H9 (cell line): Measurements from ENCODE around the gene HIGD2A. TPM values are rescaled to one million over a fixed set of nuclear protein-coding genes. Genes with fewer than 3 reads are reported as not detected.

Experiments used
- DNase-seq: peaks from one replicate; pipeline ENCODE4 v3.0.0-alpha.2; 2017
- H2AFZ ChIP-seq: one replicate; pipeline ENCODE4 v1.6.1; 2013; ENCODE audit warnings: mild to moderate bottlenecking, low read length, control low read depth, moderate library complexity
- H2AK5ac ChIP-seq: 2 replicates; pipeline ENCODE4 v1.6.1; 2013; ENCODE audit warnings: low read length, control low read depth, mixed read lengths; ENCODE audit not compliant: insufficient read length
- H2BK120ac ChIP-seq: one replicate; pipeline ENCODE4 v1.6.1; 2013; ENCODE audit warnings: low read depth, mild to moderate bottlenecking, low read length, control low read depth, inconsistent platforms; ENCODE audit not compliant: poor library complexity, severe bottlenecking
- H2BK12ac ChIP-seq: 2 replicates; pipeline ENCODE4 v1.6.1; 2013; ENCODE audit warnings: low read length, control low read depth, mixed read lengths, low read depth; ENCODE audit not compliant: insufficient read length
- H2BK15ac ChIP-seq: 2 replicates; pipeline ENCODE4 v1.6.1; 2013; ENCODE audit warnings: low read depth, low read length, control low read depth
- H2BK20ac ChIP-seq: one replicate; pipeline ENCODE4 v1.6.1; 2013; ENCODE audit warnings: low read depth, mild to moderate bottlenecking, low read length, control low read depth, inconsistent platforms; ENCODE audit not compliant: poor library complexity, severe bottlenecking
- H2BK5ac ChIP-seq: 2 replicates; pipeline ENCODE4 v1.6.1; 2013; ENCODE audit warnings: low read length, control low read depth, mixed read lengths; ENCODE audit not compliant: insufficient read length
- H3K14ac ChIP-seq: 2 replicates; pipeline ENCODE4 v1.6.1; 2013; ENCODE audit warnings: low read length, control low read depth; ENCODE audit not compliant: insufficient read depth
- H3K18ac ChIP-seq: 2 replicates; pipeline ENCODE4 v1.6.1; 2013; ENCODE audit warnings: low read depth, mild to moderate bottlenecking, mixed read lengths, low read length, control low read depth; ENCODE audit not compliant: insufficient read length
- H3K23ac ChIP-seq: 2 replicates; pipeline ENCODE4 v1.6.1; 2013; ENCODE audit warnings: low read length, control low read depth, mixed read lengths, low read depth; ENCODE audit not compliant: insufficient read length
- H3K23me2 ChIP-seq: 2 replicates; pipeline ENCODE4 v1.6.1; 2013; ENCODE audit warnings: low read depth, mild to moderate bottlenecking, mixed read lengths, low read length, control low read depth; ENCODE audit not compliant: insufficient read length, poor library complexity, severe bottlenecking
- H3K27ac ChIP-seq: 2 replicates; pipeline ENCODE4 v1.5.1; 2013; ENCODE audit warnings: low read length, control low read depth, mixed read lengths, low read depth; ENCODE audit not compliant: insufficient read length
- H3K27me3 ChIP-seq: 2 replicates; pipeline ENCODE4 v1.6.1; 2013; ENCODE audit warnings: low read length, control low read depth, inconsistent platforms; ENCODE audit not compliant: insufficient read depth
- H3K4ac ChIP-seq: 2 replicates; pipeline ENCODE4 v1.6.1; 2013; ENCODE audit warnings: low read depth, mild to moderate bottlenecking, control low read depth, inconsistent platforms, low read length, moderate library complexity
- H3K4me1 ChIP-seq: 2 replicates; pipeline ENCODE4 v1.6.1; 2013; ENCODE audit warnings: low read length, control low read depth, inconsistent platforms; ENCODE audit not compliant: insufficient read depth
- H3K4me2 ChIP-seq: 2 replicates; pipeline ENCODE4 v1.6.1; 2013; ENCODE audit warnings: low read length, control low read depth, mixed read lengths; ENCODE audit not compliant: insufficient read length, insufficient read depth
- H3K56ac ChIP-seq: 2 replicates; pipeline ENCODE4 v1.6.1; 2013; ENCODE audit warnings: low read depth, mild to moderate bottlenecking, mixed read lengths, low read length, control low read depth; ENCODE audit not compliant: insufficient read length
- H3K79me1 ChIP-seq: 2 replicates; pipeline ENCODE4 v1.6.1; 2013; ENCODE audit warnings: low read depth, mild to moderate bottlenecking, moderate library complexity, low read length, control low read depth, inconsistent platforms; ENCODE audit not compliant: insufficient read depth, poor library complexity, severe bottlenecking
- H3K79me2 ChIP-seq: 2 replicates; pipeline ENCODE4 v1.6.1; 2013; ENCODE audit warnings: low read length, control low read depth, inconsistent platforms; ENCODE audit not compliant: insufficient read depth
- H3K9ac ChIP-seq: 2 replicates; pipeline ENCODE4 v1.6.1; 2013; ENCODE audit warnings: low read length, control low read depth, mixed read lengths; ENCODE audit not compliant: insufficient read length; ENCODE audit errors: extremely low read depth
- H3K9me3 ChIP-seq: one replicate; pipeline ENCODE4 v1.6.1; 2013; ENCODE audit warnings: low read depth, low read length, inconsistent platforms; ENCODE audit not compliant: control insufficient read depth
- H3T11ph ChIP-seq: one replicate; pipeline ENCODE4 v1.6.1; 2013; ENCODE audit warnings: mild to moderate bottlenecking, low read length, control low read depth, inconsistent platforms
- H4K20me1 ChIP-seq: one replicate; pipeline ENCODE4 v1.6.1; 2013; ENCODE audit not compliant: control insufficient read depth, insufficient read length, insufficient read depth
- H4K5ac ChIP-seq: 2 replicates; pipeline ENCODE4 v1.6.1; 2013; ENCODE audit warnings: low read depth, mild to moderate bottlenecking, mixed read lengths, low read length, control low read depth; ENCODE audit not compliant: insufficient read length
- H4K8ac ChIP-seq: replicated peaks from 2 replicates; pipeline ENCODE4 v1.6.1; 2013; ENCODE audit warnings: low read length, control low read depth, mixed read lengths, low read depth; ENCODE audit not compliant: insufficient read length
- H4K91ac ChIP-seq: 2 replicates; pipeline ENCODE4 v1.6.1; 2013; ENCODE audit warnings: low read depth, mild to moderate bottlenecking, moderate library complexity, mixed read lengths, low read length, control low read depth; ENCODE audit not compliant: insufficient read length
- H3K27ac Mint-ChIP-seq, 3 experiments: 2 replicates in 2 of 3; 3 replicates in 1 of 3; pipeline ENCODE4 v1.8.0; 2020 to 2021; ENCODE audit warnings: mixed read lengths in 3 of 3, mild to moderate bottlenecking in 1 of 3, moderate library complexity in 1 of 3
- H3K27me3 Mint-ChIP-seq: 2 replicates; pipeline ENCODE4 v1.8.0; 2021; ENCODE audit warnings: low read depth, mild to moderate bottlenecking, moderate library complexity, mixed read lengths
- H3K36me3 Mint-ChIP-seq, 3 experiments: 2 replicates in 2 of 3; 3 replicates in 1 of 3; pipeline ENCODE4 v1.8.0; 2020 to 2021; ENCODE audit warnings: low read depth in 3 of 3, mixed read lengths in 3 of 3; ENCODE audit not compliant: insufficient read depth in 1 of 3
- H3K4me1 Mint-ChIP-seq, 2 experiments: 2 replicates each; pipeline ENCODE4 v1.8.0; 2020; ENCODE audit warnings: mixed read lengths in 2 of 2
- H3K4me3 Mint-ChIP-seq, 2 experiments: 2 replicates in 1 of 2; 3 replicates in 1 of 2; pipeline ENCODE4 v1.8.0; 2020 to 2021; ENCODE audit warnings: mild to moderate bottlenecking in 2 of 2, mixed read lengths in 2 of 2, moderate library complexity in 1 of 2
- H3K9me3 Mint-ChIP-seq, 2 experiments: 2 replicates in 1 of 2; 3 replicates in 1 of 2; pipeline ENCODE4 v1.8.0; 2020; ENCODE audit warnings: mild to moderate bottlenecking in 2 of 2, mixed read lengths in 2 of 2, moderate library complexity in 1 of 2
- WGBS: extraction: QIAGEN DNeasy Blood & Tissue Kit; methylation state at CpG from one replicate; pipeline ENCODE4 v1.1.7; 2013; ENCODE audit warnings: missing lambda C conversion rate, low lambda C conversion rate, mixed read lengths; ENCODE audit not compliant: insufficient read length; ENCODE audit errors: extremely low coverage; 5-methylcytosine and 5-hydroxymethylcytosine counted together
- total RNA-seq: library from RNA; stranded (reverse); gene quantifications from 2 replicates; pipeline ENCODE4 v1.2.1, GENCODE V29; 2021
- TF ChIP-seq, protein P1 (sequence below): fragments of 200-600 bp; sonication (generic); conservative IDR thresholded peaks from 3 replicates; pipeline ENCODE4 v1.8.0; 2021; ENCODE audit warnings: antibody characterized with exemption, mild to moderate bottlenecking

The HIGD2A gene
- total RNA-seq, 1 experiment from 2014 or later: 92.3 TPM

DNA sequence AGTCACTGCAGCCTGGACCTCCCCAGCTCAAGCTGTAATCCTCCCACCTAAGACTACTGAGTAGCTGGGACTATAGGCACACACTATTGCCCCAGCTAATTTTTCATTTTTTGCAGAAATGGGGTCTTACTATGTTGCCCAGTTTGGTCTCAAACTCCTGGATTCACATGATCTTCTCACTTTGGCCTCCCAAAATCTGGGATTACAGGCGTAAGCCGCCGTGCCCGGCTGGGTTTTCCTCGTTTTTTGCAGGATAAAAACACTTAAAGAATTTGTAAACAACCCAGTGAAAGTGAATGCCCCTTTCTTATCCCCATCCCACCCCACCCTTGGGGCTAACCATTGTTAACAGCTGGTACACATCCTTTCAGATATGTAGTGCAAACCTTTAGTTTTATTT lies 20.0 kb downstream of the HIGD2A start:
- no CpG with 5 or more reads among the region's 5 CpGs for WGBS
- H3K14ac ChIP-seq: no peak overlapping the region
- H3K27me3 ChIP-seq: no peaks in the 10 kb centered on the region
- no peak overlapping the region for H4K5ac ChIP-seq
- H2BK15ac ChIP-seq: no peak overlapping the region
- no peak overlapping the region for H2BK12ac ChIP-seq
- no peaks in the 10 kb centered on the region for H3K9me3 ChIP-seq
- H3K27ac ChIP-seq: no peak overlapping the region
- H3K18ac ChIP-seq: no peak overlapping the region
- H4K20me1 ChIP-seq: no peaks in the 10 kb centered on the region
- no peak overlapping the region for H2BK20ac ChIP-seq
- no peak overlapping the region for H3K4me3 Mint-ChIP-seq
- no peak overlapping the region for H4K91ac ChIP-seq
- no peak overlapping the region for H2BK120ac ChIP-seq
- no peaks in the 10 kb centered on the region for H3K79me2 ChIP-seq
- H2BK5ac ChIP-seq: no peak overlapping the region
- no peak overlapping the region for H4K8ac ChIP-seq
- H3K23ac ChIP-seq: no peak overlapping the region
- H3T11ph ChIP-seq: no peak overlapping the region
- TF ChIP-seq, protein P1, sequence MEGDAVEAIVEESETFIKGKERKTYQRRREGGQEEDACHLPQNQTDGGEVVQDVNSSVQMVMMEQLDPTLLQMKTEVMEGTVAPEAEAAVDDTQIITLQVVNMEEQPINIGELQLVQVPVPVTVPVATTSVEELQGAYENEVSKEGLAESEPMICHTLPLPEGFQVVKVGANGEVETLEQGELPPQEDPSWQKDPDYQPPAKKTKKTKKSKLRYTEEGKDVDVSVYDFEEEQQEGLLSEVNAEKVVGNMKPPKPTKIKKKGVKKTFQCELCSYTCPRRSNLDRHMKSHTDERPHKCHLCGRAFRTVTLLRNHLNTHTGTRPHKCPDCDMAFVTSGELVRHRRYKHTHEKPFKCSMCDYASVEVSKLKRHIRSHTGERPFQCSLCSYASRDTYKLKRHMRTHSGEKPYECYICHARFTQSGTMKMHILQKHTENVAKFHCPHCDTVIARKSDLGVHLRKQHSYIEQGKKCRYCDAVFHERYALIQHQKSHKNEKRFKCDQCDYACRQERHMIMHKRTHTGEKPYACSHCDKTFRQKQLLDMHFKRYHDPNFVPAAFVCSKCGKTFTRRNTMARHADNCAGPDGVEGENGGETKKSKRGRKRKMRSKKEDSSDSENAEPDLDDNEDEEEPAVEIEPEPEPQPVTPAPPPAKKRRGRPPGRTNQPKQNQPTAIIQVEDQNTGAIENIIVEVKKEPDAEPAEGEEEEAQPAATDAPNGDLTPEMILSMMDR: no peak
- peaks cover 0 to 10% (median 5%) of the 10 kb centered on the region in 3 experiments; a peak in 3 of 7 replicates for H3K36me3 Mint-ChIP-seq
- no peaks in the 10 kb centered on the region for H3K23me2 ChIP-seq
- H3K4me2 ChIP-seq: no peak overlapping the region
- H3K9me3 Mint-ChIP-seq: no peaks in the 10 kb centered on the region
- DNase-seq: no peak
- no peak overlapping the region for H3K56ac ChIP-seq
- H3K4ac ChIP-seq: no peak overlapping the region
- H2AK5ac ChIP-seq: no peak overlapping the region
- no peaks in the 10 kb centered on the region for H3K4me1 ChIP-seq
- H3K27ac Mint-ChIP-seq: no peak overlapping the region
- H3K4me1 Mint-ChIP-seq: peaks cover 7% of the 10 kb centered on the region in 2 experiments; a peak in 2 of 4 replicates
- H3K27me3 Mint-ChIP-seq: no peaks in the 10 kb centered on the region
- no peak overlapping the region for H3K9ac ChIP-seq
- no peak overlapping the region for H2AFZ ChIP-seq
- H3K79me1 ChIP-seq: no peaks in the 10 kb centered on the region
